ENCODE measurements around the gene UPK1A.

UPK1A gene

DNA sequence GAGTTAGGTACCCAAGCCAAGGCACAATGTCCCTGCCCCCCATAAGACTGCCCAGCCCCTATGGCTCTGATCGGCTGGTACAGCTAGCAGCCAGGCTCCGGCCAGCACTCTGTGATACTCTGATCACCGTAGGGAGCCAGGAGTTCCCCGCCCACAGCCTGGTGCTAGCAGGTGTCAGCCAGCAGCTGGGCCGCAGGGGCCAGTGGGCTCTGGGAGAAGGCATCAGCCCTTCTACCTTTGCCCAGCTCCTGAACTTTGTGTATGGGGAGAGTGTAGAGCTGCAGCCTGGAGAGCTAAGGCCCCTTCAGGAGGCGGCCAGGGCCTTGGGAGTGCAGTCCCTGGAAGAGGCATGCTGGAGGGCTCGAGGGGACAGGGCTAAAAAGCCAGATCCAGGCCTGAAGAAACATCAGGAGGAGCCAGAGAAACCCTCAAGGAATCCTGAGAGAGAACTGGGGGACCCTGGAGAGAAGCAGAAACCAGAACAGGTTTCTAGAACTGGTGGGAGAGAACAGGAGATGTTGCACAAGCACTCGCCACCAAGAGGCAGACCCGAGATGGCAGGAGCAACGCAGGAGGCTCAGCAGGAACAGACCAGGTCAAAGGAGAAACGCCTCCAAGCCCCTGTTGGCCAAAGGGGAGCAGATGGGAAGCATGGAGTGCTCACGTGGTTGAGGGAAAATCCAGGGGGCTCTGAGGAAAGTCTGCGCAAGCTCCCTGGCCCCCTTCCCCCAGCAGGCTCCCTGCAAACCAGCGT lies 48.5 kb downstream of the UPK1A start:
- Histone ChIP-seq H3K4me3 (ENCODE audit: low read depth, low read length) (no peak overlapping the region), H3K9me3 (ENCODE audit: severe bottlenecking) (no peaks in the 10 kb centered on the region), H3K27me3 (ENCODE audit: insufficient read depth, low read depth, severe bottlenecking) (no peaks in the 10 kb centered on the region), H3K36me3 (peaks cover 5% of the 10 kb centered on the region), H3K27ac (peak overlapping the region; percentile 93)
- DNase-seq: peak; percentile 58
- TF ChIP-seq, protein P1, sequence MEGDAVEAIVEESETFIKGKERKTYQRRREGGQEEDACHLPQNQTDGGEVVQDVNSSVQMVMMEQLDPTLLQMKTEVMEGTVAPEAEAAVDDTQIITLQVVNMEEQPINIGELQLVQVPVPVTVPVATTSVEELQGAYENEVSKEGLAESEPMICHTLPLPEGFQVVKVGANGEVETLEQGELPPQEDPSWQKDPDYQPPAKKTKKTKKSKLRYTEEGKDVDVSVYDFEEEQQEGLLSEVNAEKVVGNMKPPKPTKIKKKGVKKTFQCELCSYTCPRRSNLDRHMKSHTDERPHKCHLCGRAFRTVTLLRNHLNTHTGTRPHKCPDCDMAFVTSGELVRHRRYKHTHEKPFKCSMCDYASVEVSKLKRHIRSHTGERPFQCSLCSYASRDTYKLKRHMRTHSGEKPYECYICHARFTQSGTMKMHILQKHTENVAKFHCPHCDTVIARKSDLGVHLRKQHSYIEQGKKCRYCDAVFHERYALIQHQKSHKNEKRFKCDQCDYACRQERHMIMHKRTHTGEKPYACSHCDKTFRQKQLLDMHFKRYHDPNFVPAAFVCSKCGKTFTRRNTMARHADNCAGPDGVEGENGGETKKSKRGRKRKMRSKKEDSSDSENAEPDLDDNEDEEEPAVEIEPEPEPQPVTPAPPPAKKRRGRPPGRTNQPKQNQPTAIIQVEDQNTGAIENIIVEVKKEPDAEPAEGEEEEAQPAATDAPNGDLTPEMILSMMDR (IDR thresholded peaks at IDR 0.05; ENCODE audit: low read depth, low read length): peak; percentile 40; the same call in 1 of the 2 replicates

DNA sequence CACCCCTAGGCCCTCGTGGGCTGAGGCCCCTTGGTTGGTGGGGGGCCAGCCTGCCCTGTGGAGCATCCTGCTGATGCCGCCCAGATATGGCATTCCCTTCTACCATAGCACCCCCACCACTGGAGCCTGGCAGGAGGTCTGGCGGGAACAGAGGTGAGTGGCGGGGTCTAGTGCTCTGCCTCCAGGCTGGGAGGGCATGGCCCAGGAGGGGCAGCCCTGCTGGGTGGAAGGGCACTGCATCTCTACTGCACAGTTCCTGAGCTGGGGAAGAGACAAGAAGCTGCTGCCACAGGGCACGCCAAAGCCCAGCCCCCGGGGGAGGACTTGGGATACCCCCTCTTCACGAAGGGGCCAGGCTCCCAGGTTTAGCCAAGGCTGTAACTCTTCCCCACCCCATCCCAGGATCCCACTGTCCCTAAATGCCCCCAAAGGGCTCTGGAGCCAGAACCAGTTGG lies 49.1 kb downstream of the UPK1A start:
- TF ChIP-seq, protein P1 (IDR thresholded peaks at IDR 0.05; ENCODE audit: low read depth, low read length): no peak
- peaks cover 10% of the 10 kb centered on the region for H3K36me3 ChIP-seq
- no peak for DNase-seq
- H3K9me3 ChIP-seq (ENCODE audit: severe bottlenecking): no peaks in the 10 kb centered on the region
- H3K27ac ChIP-seq: peak overlapping the region; percentile 93
- no peaks in the 10 kb centered on the region for H3K27me3 ChIP-seq (ENCODE audit: insufficient read depth, low read depth, severe bottlenecking)
- H3K4me3 ChIP-seq (ENCODE audit: low read depth, low read length): peak overlapping the region; percentile 63

DNA sequence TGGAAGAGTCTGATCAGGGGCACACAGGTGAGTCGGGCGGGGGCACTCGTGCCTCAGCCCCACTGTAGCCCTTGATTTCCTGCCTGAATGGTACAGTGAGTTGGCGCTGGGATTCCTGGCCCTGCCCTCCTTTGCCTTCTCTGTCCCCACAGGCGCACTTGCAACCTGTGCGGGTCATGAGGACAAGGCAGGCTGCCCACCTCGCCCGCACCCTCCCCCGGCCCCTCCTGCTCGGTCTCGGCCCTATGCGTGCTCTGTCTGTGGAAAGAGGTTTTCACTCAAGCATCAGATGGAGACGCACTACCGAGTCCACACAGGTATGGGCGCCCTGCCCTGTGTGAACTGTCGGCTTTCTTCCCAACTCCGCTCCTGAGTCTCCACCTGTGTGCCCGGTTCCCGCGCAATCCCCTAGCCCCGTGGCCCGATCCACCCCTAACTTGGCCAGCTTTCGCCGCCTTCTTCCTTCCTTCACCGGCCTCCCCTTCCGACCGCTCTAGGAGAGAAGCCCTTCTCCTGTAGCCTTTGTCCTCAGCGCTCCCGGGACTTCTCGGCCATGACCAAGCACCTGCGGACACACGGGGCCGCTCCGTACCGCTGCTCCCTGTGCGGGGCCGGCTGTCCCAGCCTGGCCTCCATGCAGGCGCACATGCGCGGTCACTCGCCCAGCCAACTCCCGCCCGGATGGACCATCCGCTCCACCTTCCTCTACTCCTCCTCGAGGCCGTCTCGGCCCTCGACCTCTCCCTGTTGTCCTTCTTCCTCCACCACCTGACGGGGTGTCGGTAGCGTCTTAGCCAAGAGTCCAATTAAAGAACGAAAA lies 49.9 kb downstream of the UPK1A start:
- H3K27ac ChIP-seq: peak overlapping the region; percentile 93
- peak overlapping the region; percentile 63 for H3K4me3 ChIP-seq (ENCODE audit: low read depth, low read length)
- no peak for DNase-seq
- TF ChIP-seq, protein P1 (IDR thresholded peaks at IDR 0.05; ENCODE audit: low read depth, low read length): 0 out of 2 replicates have a peak, but pooled peaks have one; percentile 0
- peaks cover 12% of the 10 kb centered on the region for H3K36me3 ChIP-seq
- no peaks in the 10 kb centered on the region for H3K27me3 ChIP-seq (ENCODE audit: insufficient read depth, low read depth, severe bottlenecking)
- no peaks in the 10 kb centered on the region for H3K9me3 ChIP-seq (ENCODE audit: severe bottlenecking)

DNA sequence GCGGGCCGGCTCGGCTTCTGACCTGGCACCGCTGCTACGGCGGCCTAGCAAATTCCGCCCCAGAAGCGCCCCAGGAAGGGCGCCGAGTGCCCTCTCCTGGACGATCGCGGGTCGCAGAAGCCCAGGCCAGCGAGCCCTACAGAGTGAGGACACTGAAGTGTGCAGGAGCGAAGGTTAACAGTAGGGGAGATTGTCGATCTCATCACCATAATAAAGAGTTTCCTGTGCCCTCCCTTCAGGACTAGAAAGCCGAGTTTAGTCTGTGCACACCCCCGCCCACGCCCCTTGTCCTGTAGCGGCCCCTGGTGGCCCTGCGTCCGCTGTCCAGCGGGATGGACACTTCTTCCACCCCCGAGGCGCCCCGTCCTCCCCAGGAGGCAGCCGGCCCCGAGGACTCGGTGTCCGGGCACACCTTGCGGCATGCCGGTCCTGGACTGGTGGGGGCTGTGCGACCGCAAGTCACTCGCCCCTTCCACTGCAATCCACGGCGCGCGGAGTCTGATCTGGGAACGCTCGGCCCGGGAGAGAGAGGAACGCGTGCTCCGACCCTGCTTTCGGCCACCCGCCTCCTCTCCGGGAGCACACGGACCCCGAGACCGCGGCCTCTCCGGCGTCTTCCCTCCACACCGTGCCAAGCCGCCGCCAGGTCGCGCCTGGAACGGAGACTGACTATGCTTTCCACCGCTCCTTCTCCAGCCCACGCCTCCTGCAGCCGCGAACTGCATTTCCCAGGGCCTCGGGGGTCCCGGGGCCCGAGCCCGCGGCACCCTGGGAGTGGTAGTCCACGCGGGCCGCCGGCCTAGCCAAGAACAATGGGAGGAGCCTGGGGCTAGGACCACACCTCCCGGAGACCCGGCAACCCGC lies 50.7 kb downstream of the UPK1A start:
- TF ChIP-seq, protein P1 (IDR thresholded peaks at IDR 0.05; ENCODE audit: low read depth, low read length): peak; percentile 81
- H3K27ac ChIP-seq: peak overlapping the region; percentile 93
- H3K36me3 ChIP-seq: peaks cover 20% of the 10 kb centered on the region
- no peaks in the 10 kb centered on the region for H3K9me3 ChIP-seq (ENCODE audit: severe bottlenecking)
- peak; percentile 92 for DNase-seq
- H3K4me3 ChIP-seq (ENCODE audit: low read depth, low read length): peak overlapping the region; percentile 63
- H3K27me3 ChIP-seq (ENCODE audit: insufficient read depth, low read depth, severe bottlenecking): no peaks in the 10 kb centered on the region

DNA sequence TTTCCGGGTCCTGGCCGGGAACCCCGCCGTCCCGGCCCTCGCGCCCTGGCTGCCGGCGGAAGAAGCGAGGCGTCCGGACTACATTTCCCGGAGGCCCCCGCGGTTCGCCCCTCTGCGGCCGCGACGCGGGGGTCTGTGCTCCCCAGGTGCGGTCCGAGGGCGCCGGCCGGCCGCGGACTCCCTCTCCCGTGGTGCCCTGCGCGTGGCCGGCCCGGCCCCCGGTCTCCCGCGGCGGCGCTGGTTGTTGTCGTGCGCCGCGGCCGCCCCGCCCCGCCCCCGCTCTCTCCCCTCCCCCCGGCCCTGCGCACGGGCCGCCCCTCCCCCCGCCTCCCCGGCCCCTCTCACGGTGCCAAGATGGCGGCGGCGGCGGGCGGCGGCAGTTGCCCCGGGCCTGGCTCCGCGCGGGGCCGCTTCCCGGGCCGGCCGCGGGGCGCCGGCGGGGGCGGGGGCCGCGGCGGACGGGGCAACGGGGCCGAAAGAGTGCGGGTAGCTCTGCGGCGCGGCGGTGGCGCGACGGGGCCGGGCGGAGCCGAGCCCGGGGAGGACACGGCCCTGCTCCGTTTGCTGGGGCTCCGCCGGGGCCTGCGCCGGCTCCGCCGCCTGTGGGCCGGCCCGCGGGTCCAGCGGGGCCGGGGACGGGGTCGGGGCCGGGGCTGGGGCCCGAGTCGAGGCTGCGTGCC lies 51.5 kb downstream of the UPK1A start, which contains the start of gene KMT2B:
Gene KMT2B (plus strand): TSS at position 339 of the 680 bp plus-strand sequence. CDS start 16 bp downstream, at position 355.
- TF ChIP-seq, protein P1 (IDR thresholded peaks at IDR 0.05; ENCODE audit: low read depth, low read length): no peak
- H3K27ac ChIP-seq: peak within 1 kb of the TSS; percentile 93
- peak; percentile 97 for DNase-seq
- H3K9me3 ChIP-seq (ENCODE audit: severe bottlenecking): no peaks in the 10 kb centered on the region
- H3K4me3 ChIP-seq (ENCODE audit: low read depth, low read length): peak within 1 kb of the TSS; percentile 89
- H3K27me3 ChIP-seq (ENCODE audit: insufficient read depth, low read depth, severe bottlenecking): no peaks in the 10 kb centered on the region
- H3K36me3 ChIP-seq: peaks cover 28% of the 10 kb centered on the region

Data from WERI-Rb-1 (cell line).